Stimulated activated CD4-positive, alpha-beta T cell treated with anti-CD3 and anti-CD28 coated beads, Interleukin-15, amount 100 ng/mL, for 1 hour (primary cell): ENCODE measurements around the gene PRTG.
"Not testable (repeated sequence)": the region's sequence is repeated elsewhere in the genome, so short reads cannot be mapped to it uniquely, and the experiment has no call there.

Experiments used
- DNase-seq, 2 donors: peaks; one replicate each; pipeline ENCODE4 v3.0.0-alpha.2; 2020; ENCODE audit warnings: low read depth in 1 of 2, low spot score in 1 of 2

PRTG gene

GRCh38 chr15:55750706-55751105, 7.8 kb upstream of the PRTG start:
- DNase-seq: no peak

DNA sequence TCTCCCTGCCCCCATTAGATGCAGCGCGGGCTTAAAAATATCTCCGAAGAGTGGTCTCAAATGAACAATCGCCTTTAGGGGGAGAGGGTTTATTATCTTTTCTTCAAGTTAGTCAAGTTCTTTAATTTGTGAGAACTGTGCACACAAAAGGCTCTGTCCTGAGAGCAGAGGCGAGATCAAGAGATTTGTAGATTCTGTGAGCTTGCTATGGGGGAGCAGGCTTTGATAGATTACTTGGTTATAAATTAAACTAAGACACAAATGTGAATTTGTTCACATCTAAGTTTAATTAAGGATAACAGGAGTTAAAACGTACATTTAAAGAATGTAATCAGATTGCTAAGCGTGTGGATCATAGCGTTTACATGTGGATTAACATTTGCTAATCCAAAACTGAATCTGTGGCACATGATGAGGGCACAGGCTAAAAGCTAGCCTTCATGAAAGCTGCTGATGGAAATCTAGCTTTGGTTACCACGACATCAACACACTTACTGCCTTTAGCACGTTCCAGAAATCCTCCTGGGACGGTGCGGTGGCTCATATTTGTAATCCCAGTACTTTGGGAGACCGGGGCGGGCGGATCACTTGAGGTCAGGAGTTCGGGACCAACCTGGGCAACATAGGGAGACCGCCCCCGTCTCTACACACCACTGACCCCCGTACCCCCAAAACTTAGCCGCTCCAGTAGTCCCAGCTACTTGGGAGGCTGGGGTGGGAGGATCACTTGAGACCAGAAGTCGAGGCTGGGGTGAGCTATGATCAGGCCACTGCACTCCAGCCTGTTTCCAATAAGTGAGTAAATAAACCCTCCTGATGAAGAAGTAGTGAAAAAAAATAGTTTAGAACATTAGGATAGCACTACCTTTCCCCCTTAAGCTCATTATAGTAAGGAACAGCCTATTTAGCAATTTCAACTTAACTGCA, 1.0 kb upstream of the PRTG start:
- DNase-seq: no peak

DNA sequence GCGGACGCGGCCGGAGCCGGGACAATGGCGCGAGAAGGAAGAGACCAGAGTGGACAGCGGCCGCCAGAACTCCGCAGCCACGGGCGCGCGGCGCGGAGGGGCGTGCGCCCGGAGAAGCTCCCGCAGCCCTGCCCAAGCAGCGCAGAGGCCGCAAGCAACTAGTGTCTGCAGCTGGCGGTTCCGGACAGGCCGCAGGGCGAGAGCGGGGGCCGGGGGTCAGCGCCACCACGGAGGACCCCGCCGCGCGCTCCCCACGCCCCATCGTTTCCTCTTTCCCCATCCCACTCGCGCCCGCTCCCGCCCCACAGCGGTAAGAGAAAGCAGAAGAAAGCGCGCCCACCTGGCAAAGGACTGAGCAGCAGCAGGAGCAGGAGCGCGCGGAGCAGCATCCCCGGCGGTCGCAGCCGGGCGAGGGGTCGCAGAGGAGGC, 440 bp downstream of the PRTG start:
- DNase-seq: no peak

DNA sequence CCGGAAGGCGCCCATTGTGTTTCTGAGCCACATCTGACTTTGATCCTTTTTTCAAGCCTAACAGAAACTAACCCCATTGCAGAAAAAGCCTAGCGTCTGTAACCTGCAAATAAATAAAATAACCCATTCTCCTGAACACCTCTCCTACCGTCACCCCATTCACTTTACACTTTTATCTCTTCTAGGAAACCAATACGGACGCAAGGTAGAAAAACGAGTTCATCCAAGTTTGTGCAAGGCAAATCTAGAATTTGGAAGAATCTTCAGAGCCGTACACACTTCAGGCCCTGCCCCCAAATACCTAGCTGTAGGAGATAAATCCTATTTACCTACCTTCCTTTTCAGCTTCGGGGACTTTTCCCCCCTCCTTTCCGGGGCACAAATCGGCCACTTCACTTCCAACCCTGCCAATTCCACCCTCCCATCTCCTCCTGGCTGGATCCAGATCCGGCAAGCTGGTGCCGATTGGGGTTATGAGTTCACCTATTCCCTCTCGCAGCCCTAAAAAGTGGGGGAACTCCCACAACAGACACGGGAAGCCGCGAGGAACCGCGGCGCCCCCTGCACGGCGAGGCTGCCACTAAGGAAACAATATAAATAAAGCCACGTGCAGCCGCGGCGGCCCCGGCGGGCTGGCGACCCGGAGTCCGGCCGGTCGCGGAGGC, 987 bp downstream of the PRTG start:
- no peak for DNase-seq

DNA sequence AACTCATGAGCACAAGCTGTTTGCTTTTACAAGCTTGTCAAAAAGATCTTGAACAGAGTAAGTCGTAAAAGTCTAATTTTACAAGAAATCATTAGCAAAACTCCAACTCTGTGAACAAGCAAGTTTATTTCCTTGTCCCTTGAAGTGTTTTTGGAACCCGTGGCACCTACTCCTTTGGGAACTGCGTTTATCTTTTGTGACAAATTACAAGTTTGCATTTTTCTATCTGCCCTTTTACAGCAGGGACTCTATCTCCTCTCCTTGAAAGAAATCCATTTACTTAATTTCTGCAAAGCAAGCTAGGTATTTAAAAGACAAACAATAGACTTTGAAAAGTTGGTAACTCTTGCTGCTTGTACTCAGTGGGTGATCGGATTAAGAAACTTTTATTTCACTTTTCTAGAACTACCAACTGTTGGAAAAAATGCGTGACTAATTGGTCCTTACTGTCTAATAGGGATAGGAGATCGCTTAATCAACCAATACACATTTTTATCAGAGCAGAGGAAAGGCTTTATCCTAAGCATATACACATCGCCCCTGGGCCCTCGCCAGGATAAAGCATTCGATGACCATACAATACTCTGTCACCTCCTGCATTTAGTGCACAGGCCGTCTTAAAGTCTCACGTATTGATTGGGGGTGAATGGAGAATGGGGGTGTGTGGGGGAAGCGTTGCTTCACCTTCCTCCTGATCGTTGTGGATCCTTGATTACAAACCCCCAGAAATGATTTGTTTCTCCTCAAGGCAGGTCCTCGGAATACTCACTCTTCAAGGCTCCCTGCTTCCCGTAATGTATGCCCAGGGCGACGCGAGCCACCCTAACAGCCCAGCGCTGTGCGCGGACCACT, 1.7 kb downstream of the PRTG start:
- no peak for DNase-seq

DNA sequence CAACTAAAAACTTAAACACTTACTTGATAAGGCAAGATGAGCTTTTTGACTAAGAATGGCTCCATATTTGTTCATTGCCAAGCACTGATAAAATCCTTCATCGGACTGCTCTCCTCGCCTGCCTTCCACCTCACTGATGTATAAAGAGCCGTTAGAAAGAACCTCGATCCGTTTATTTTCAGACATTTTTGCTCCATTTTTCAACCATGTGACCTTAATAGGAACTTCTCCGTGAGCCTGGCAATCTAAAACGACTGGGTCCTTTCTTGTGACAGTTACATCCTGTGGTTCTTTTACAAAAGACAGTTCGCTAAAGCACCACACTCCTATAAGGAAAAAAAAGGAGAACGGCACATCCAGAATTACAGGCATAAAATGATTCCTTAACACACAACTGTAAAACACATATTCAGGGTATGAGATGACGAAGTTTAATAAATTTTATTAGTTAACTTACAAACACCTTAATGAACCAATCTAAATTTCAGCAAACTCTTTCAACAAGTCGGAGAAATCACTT, 2.5 kb downstream of the PRTG start:
- DNase-seq: no peak

DNA sequence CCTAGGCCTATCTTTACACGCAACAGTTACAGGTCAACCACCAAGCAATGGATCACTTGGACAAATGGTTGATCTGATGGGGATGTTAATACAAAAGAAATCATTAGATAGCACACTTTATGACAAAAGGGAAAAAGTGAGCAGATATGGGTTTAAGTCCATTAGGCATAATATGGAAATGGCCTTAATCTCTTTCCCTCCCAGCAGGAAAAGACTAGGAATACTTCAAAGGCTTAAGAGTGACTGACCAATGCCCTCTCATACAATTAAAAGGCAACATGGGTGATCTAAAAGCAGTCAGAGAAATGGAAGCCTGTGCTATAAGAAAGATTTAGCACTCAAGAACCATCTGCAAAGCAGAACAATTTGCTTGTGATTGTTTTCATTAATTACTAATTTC, 3.3 kb downstream of the PRTG start:
- DNase-seq: no peak

- DNase-seq: no peak
These were observed 4.2 kb downstream of the PRTG start for GRCh38 chr15:55738715-55739114.

GRCh38 chr15:55737373-55737772, 5.6 kb downstream of the PRTG start:
- no peak for DNase-seq

GRCh38 chr15:55736756-55737155, 6.2 kb downstream of the PRTG start:
- no peak for DNase-seq

- DNase-seq: no peak
These were observed 8.3 kb downstream of the PRTG start for GRCh38 chr15:55734641-55735040.

DNA sequence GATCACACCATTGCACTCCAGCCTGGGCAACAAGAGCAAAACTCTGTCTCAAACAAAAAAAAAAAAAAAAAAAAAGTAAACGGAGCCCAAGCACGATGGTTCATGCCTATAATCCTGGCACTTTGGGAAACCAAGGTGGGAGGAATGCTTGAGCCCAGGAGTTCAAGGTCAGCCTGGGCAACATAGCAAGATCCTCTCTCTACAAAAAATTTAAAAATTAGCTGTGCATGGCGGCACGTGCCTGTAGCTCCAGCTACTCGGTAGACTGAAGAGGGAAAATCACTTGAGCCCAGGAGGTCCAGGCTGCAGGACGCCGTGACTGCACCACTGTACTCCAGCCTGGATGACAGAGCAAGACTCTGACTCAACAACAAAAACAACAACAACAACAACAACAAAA, 9.5 kb downstream of the PRTG start:
- DNase-seq: not testable (repeated sequence)

- DNase-seq: no peak
These were observed 21.3 kb downstream of the PRTG start for GRCh38 chr15:55721554-55722185.

DNA sequence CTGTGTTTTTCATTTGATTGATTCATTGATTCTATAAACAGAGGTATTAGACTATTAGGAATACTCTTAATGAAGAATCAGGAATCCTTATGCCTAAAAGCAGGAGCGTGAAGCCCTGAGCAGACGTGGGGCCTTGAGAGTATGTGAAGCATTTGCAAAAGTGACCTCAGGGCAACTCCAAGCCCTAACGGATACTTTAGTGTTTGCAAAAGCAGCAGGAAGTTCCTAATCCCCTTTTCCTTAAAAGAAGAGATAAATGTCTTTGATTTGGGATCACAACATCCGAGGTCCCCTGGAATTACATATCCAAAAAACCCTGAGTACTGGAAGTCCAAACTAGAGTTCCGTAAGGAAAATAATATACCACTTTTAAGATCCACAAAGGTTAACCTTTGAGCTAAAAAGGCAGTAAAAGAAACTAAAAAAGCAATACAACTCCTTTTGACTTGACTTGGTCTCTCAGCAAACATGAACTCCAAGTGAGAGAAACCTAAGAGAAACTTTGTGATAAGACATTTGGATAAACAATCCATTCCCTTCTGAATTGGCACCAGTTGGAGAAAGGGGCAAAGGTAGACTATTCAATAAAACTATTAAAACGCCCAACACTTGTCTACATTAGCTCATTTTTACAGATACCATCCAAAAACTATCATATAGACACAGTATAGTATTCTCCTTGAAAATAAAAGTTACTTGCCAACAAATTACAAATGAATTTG, 27.4 kb downstream of the PRTG start:
- no peak for DNase-seq

DNA sequence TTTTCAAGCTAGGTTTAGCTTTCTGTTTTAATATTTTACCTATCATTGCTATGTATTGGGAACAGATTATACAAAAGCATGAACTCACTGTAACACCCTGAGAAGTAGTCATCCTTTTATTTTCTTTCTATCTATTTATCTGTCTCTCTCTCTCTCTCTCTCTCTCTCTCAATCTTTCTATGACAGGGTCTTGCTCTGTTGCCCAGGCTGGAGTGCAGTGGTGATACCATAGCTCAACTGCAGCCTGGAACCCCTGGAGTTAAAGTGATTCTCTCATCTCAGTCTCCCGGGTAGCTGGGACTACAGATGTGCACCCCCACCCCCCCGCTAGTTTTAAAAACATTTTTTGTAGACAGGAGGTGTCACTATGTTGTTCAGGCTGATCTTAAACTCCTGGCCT, 28.9 kb downstream of the PRTG start:
- DNase-seq: no peak

DNA sequence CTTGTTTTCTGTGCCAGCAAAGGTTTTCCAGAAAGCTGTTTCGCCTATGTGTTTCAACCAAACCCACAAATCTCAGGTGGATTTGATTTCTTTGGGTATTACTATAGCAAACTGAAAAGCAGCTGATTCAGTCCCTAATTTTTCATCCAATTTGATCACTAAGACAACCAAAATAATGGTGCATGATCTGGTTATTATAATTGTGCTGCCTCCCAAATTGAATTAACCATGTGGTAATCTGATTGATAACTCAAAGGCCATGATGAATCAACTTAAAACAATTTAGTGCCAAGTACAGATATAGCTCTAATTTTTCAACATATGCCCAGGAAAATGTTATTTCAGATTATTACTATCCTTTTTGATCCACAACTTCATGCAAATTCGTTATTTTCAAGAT, 30.6 kb downstream of the PRTG start:
- DNase-seq: no peak

DNA sequence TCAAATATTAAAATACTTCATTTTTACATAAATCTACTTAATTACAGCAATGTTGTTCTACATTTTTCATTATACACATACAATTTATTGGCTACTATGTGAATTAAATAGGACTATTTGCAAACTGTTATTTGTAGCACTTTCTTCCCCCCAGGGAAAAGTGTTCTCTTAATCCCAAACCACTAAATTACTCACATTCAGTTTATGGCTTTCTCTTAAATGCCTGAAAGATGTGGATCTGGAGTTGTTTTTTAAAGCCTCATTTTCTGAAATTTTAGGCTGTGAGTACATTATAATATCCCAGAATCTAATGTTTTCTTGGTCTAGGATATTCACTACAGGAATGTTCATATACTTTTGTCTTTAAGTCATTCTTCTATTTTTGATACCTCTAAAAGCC, 32.7 kb downstream of the PRTG start:
- DNase-seq: no peak

DNA sequence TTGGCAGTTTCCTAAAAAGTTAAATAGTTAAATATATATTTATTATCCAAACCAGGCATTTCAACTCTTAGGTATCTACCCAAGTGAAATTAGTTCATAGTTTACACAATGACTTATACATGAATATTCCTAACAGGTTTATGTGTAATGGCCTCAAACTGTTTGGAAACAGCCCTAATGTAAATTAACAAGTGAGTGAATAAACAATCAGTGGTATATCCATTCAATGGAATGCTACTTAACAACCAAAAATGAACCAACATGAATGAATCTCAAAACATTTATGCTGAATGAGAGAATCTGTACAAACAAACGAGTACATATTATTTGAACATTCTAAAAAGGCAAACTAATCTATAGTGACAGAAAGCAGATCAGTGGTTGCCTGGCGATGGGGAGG, 33.5 kb downstream of the PRTG start:
- no peak for DNase-seq

DNA sequence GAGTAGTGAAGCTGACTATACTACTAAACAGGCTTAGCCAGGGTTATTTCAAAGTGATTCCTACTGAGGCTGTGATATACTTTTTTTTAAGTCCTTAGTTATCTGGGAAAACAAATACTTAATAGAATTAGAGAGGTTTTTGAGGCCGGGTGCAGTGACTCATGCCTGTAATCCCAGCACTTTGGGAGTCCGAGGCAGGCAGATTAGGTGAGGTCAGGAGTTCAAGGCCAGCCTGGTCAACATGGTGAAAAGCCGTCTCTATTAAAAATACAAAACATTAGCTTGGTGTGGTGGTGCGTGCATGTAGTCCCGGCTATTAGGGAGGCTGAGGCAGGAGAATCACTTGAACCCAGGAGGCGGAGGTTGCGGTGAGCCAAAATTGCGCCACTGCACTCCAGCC, 34.2 kb downstream of the PRTG start:
- no peak for DNase-seq

GRCh38 chr15:55707951-55708350, 35.0 kb downstream of the PRTG start:
- no peak for DNase-seq
